NCI-H2081 (cell line): ENCODE data around the gene MTARC2.
A peak's percentile ranks its signal among the peaks of the same experiment; 100 is the strongest.
"Not testable (repeated sequence)": the region's sequence is repeated elsewhere in the genome, so short reads cannot be mapped to it uniquely, and the experiment has no call there.

Experiments used
- DNase-seq, 2 experiments: peaks; one replicate each; lab custom pipeline; 2025; lab: John Stamatoyannopoulos, UW

Gene MTARC2

DNA sequence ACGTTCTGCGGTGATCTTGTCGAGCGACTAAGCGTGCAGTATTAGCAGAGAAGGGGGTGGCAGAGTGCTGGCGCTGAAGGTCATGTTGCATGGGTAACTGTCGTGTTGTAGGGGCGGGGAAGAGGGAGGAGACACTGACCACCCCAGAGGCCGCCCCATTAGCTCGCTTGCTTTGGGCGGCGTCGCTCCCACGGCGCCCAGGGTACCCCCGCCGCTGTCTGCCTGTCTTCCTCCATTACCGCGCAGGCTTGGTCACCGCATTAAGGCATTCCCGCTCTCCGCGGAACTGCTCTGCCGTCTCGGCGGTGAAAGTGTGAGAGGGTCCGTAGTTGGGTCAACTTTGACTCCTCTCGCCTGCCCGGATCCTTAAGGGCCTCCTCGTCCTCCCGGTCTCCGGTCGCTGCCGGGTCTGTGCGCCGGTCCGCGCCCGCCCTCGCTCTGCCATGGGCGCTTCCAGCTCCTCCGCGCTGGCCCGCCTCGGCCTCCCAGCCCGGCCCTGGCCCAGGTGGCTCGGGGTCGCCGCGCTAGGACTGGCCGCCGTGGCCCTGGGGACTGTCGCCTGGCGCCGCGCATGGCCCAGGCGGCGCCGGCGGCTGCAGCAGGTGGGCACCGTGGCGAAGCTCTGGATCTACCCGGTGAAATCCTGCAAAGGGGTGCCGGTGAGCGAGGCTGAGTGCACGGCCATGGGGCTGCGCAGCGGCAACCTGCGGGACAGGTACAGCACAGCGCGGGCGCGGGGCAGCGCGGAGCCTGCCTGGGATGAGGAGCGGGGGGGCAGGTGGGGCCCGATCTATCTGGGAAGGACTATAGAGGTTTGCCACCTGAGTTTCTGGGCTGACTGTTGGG is at the start of gene MTARC2:
Gene MTARC2, plus strand, starts transcription at position 234 of the 846 bp plus-strand sequence. Its CDS starts 210 bp downstream, at position 444.
- DNase-seq = peak; percentile 71 to 79

DNA sequence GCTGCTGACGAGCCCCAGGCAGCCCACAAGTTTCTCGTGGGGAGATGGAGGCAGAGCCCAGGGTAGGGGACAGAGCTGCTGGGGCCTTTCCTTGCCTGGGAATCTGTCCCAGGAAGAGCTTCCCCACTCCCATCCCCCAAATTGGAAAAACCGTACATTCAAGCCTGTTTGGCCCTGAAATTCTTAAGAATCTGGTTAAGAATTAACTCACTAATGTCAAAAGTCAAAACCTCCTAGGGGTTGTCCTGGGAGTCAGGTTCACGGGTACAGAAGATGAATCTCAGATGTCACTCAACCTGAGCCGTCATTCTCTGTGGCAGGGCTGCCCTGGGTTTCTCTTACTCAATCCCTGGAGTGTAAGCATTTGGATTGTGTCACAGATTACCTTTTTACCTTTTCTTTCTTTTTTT is 49.5 kb upstream of the MTARC2 start:
- DNase-seq = no peak

DNA sequence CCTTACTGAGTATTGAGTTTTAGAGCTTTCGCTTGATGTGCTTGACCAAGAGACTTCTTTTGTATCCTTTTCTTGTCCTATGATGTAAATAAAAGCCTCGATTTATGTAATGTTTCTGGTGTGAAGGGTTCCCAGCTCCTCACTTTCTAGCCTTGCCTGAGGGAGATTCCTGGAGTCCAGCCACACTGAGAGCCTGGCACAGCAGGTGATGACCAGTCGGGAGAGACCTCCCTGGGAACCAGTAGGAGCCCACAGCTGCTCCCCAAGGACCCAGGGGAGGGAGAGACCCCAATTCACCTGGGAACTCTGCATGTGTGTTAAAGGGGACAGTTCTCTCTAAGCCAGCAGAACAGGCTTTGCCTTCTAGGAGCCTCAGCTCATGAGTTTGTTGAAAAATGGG is 49.1 kb upstream of the MTARC2 start:
- DNase-seq = no peak

DNA sequence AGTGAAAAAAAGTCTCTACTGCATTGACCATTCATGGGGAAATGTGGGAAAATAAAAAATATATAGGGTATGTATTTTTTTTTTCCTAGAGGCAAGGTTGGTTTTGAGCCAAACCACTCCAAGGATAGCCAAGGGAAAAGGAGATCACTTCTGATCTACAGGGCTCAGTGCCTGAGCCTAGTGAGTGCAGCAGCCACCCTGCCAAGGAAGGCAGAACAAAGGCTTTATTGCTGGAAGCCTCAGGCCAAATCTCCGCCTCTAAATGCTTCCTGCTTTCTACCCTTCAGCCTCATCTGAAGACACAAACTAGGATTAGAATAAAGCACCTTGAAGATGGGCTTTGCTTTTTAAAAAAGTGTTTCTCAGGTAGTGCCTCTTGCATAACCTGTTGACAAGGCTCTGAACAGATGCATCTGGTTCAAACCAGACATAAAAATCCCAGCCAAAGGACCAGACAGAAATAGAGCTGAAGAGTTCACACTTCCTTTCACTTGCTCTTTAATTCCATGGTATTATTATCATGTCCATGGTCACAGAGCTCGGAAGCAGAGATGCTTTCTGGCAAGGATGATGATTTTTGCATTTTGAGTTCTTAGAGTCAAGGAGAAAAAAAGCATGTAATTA is 47.5 kb upstream of the MTARC2 start:
- peak in 1 of 2 experiments; percentile 58 for DNase-seq

DNA sequence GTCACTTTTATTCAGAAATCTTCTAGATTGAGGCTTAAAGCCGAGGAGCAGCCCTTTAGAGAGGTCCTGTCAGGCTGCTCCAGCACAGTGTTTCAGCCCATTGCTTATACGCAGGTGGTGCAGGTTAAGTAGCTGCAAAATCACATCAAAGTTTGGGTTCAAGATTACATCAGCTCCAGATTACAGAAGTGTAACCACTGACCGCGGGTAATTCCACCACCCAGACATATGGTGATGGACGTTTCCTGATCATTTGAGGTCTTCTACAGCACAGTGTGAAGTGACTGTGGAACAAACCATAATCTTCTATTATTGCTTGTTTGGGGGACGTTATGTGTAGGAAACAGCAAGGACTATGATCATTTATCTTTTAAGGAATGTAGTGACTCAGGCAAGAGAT is 46.1 kb upstream of the MTARC2 start:
- DNase-seq = no peak

DNA sequence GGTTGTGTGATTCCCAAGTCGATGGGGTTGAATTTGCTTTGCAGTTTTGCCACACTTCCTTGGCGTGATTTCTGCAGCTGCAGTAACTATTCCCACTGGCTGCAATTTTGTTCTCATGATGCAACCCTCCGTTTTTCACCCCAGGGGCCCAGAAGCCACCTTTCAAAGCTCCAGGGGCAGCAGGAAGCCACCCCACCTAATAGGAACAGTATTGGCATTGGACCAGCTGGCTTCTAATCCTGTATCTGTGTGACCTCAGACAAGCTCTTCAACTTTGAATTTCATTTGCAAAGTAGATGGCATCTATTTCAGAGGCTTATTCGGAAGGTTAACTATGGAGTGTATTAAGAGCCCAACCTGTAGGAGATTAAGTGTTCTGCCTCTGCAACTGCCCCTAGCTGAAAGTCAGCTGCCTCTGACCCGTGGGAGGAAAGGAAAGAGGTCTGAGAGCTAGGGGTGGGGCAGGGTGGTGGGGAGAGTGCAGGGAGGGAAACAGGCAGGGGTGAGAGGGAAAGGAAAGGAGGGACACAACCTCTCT is 45.3 kb upstream of the MTARC2 start:
- peak; percentile 51 to 89 for DNase-seq

DNA sequence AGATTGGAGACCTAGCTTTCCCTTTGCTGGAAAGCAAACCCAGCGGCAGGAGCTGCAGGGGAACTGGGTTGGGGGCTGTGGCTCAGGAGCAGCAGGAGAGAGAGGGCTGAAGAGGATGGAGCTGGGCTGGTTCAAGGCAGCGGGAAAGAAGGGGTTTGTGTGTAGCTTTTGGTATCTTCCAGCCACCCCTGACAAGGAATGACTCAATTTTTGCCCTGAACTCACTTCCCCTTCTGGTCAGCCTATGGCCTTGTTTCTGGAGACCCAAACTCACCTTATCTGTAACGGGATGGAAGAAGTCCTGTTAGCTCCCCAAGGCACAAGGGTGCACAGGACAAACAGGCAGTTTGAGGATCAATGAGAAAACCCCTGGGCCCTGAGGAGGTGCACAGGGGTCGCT is 44.8 kb upstream of the MTARC2 start:
- DNase-seq = no peak

DNA sequence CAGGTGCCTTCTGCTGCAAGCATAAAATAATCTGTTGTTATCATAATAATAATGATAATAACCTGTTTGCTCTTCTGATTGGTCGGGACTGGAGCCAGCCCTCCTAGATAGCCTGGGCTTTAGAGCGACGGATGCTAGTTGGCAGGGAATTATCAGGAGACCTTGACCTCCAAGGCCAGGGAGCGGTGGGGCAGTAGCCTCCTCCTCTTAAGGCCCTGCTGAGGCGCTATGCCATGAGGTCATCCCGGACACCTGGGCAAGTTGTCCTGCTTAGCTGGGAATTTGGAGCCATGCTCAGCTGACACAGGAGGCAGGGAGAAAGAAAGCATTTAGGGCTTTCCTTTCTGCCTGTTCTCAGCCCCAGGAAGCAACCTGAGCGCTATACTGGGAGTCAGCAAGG is 42.3 kb upstream of the MTARC2 start:
- no peak for DNase-seq

DNA sequence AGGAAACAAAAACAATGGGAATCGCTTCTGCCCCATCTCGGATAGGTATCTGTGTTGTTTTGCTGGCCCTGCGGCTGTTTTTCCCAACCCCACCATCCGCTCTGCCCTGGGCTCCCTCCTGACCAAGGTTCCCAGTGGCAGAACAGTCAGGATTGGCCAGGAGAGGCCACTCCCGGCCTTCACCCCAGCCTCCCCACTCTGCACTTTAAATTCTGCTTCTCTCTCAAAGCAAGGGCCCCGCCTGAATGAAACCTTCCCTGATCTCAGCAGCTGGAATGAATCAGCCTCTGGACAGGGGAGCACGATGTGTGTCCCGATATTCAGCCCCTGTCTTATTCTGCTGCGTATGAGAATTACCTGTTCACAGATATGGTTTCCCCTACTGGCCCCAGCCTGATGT is 41.6 kb upstream of the MTARC2 start:
- DNase-seq = no peak

DNA sequence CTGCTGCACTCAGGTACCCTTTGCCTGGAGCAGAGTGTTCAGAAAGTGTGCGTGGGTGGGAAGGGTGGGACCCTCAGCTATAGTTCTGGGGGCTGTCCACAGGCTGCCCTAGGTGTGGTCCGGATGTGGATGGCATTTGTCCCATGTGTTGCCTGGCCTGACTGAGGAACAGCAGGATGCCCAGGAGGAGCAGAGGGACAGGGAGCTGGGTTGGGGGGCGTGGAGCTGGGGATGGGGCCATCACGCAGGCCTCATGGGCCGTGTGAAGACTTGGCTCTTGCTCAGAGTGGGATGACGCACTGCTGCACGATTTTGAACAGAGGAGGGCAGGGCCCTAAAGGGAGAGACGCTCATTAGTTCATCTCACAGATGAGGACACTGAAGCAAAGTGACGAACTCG is 41.0 kb upstream of the MTARC2 start:
- no peak for DNase-seq

DNA sequence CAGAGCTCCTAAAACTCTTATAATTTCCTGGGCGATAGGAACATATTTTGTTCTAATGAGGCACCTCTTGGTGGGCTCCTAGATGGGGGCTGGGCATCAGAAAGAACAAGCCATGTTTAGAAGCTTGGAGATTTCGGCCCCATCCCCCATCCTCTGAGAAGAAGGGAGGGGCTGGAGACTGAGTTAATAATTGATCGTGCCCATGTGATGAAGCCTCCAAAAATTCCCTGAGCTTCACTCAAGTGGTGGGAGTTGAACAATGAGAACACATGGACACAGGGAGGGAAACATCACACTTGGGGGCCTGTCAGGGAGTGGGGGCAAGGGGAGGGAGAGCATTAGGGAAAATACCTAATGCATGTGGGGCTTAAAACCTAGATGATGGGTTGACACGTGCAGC is 39.9 kb upstream of the MTARC2 start:
- no peak for DNase-seq

DNA sequence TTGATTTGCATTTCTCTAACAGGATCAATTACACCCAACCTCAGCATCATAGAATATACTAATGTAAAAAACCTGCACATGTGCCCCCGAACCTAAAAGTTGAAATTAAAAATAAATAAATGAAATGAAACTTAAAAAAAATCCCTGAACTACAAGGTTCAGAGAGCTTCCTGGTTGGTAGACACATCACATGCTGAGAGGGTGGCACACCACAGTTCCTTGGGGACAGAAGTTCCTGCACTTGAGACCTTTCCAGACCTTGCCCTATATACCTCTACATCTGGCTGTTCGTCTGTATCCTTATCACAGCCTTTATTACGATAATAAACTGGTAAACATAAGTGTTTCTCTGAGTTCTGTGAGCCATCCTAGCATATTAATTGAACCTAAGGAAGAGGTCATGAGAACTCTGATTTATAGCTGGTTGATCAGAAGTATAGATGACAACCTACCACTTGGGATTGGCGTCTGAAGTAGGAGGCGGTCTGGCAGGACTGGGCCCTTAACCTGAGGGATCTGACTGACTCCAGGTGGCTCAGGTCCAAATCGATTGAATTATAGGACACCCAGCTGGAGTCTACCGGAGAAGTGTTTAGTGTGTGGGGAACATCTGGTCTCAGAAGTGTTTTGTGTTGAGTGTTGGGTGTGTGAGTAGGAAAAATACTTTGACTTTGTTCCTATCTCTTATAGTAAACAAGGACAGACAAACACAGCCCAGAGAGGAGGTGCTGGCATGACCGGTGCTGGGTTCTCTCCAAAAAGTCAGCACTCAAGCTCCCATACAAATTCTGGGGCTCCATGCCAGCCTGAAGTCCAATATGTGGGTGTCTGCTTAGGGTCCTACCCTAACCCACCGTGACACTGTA is 39.0 kb upstream of the MTARC2 start:
- no peak for DNase-seq

DNA sequence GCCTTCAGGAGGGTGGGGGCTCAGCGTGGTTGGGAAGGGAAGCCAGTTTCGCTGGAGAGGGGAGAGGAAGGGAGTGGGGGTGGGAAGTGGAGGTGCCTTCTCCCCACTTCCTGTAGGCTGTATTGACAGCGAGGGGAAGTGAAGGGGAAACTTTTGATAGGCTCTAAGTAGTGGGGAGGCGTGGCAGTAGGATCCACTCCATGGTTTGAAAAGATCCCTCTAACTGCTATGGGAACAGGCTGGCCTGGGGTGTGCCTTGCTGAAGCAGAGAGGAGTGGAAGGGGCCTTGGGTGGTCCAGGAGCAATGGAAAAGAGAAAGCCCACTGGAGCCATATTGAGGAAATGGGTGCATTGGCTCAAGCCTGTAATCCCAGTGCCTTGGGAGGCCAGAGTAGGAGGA is 37.8 kb upstream of the MTARC2 start:
- DNase-seq = no peak

DNA sequence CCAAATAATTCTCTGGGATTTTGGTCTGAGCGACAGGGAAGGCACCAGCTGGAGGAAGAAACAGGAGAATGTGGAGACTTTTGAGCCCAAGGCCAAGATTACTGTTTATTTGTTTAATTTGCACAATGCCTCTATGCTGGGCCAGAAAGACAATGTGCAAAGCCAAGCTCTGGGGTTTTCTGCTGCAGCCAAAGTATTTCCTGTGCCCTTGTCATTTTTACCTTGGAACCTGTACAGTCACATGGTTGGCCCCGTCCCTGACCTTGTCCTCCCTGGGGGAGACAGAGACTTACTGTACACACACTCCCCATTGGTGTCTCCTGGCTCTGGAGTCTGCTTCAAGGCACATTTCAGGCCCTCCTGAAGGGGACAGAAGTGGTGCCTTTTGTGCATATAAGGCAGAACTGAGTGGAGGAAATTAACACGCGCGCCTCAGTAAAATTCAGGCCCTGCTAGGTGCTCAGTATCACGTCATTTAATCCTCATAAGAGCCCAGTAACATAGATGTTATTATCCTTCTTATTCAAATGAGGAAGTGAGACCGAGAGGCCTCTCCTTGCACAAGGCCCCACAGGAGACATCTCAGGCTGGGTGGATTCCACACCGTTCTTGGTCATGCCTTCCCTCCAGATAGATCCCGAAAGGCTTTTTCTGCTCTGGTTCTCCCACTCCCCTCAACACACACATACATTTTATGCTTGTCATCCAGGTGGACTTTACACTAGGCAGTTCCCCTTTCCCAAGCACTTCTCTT is 36.9 kb upstream of the MTARC2 start:
- no peak for DNase-seq

DNA sequence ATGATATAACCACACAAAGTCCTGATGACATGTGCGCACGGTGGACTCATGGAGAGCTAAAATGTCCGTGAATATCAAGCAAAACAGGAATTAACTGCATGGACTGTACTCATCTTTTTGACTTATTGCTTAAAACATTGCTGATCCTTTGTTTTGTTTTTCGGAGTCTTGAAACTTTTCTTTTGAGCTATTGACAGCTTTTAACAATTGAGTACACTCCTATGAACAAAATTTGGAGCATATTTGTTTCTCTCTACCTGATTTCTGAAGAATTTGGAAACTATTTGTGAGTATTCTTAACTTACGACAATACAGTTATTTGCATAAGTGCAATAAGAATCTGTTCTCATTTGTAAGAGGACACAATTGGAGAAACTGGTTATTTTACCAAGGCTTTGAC is 32.1 kb upstream of the MTARC2 start:
- DNase-seq = not testable (repeated sequence)

DNA sequence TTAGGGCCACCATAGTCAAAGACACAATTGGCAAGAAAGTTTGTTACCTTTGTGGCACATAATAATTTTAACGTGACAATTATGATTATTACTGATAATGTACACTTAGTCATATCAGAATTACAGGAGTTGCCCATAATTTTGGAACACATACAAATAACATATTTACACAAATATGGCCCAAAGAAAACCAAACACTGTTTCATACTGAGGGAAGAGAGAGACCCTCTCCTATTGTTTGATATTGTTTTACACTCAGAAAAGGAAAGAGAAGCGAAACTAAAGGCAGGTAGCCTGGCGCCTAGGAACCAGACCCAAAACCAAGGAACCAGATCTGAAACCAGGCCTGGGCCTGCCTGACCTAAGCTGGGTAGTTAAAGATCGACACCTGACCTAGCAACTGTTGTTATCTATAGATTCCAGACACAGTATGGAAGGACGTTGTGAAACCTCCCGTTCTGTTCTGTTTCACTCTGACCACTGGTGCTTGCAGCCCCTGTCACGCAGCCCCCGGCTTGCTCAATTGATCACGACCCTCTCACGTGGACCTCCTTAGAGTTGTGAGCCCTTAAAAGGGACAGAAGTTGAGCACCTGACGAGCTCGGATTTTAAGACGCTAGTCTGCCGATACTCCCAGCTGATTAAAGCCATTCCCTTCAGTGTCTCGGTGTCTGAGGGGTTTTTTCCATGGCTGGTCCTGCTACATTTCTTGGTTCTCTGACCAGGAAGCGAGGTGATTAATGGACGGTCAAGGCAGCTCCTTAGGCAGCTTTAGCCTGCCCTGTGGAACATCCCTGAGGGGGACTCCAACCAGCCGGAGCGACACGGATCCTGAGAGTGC is 30.1 kb upstream of the MTARC2 start:
- no peak for DNase-seq

DNA sequence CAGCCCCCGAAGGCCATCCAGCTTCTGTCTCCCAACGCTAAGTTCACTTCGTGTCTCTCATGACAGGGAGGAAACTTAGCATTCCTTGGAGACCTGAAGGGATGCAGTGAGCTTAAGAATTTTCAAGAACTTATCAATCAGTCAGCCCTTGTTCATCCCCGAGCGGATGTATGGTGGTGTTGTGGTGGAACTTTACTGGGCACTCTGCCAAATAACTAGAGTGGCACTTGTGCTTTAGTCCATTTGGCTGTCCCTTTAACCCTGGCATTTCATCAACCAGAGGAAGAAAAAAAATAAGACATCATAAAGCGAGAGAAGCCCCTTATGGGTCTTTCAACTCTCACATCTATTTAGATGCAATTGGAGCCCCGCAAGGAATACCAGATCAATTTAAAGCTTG is 26.9 kb upstream of the MTARC2 start:
- DNase-seq = not testable (repeated sequence)

DNA sequence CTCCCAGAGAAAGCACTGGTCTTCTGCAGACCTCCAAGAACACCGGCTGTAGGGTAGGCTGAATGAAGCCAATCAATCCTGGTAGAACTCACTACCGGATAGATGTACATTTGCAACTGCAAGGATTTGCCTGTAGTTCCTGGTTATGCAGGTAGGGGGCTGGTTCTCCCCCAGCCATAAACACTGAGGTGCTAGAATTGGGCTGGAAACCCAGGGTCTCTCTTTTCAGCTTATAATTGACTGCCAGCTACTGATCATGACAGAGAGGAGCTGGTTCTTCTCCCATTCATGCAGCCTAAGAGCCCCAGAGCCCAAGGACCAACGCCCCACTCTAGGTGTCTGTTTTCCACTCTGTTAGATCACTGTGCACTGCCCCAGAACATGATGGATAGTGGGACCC is 21.5 kb upstream of the MTARC2 start:
- no peak for DNase-seq

DNA sequence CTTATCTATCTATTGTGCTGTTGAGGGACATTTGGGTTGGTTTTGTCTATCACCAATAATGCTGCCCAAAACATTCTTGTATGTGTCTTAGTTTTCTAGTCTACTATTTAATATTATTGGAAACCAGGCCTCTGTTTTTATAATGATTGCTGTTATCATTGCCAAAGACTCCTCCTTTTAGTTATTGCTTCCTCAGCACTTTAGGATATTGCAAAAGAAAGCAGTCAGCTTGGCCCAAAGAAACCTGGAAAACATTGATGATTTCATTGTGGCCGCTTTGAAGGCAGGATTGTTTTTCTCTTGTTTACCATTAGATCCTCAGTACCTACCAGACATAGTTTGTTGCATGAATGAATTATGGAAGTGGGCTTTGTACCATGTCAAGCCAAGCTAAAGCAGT is 20.6 kb upstream of the MTARC2 start:
- no peak for DNase-seq

DNA sequence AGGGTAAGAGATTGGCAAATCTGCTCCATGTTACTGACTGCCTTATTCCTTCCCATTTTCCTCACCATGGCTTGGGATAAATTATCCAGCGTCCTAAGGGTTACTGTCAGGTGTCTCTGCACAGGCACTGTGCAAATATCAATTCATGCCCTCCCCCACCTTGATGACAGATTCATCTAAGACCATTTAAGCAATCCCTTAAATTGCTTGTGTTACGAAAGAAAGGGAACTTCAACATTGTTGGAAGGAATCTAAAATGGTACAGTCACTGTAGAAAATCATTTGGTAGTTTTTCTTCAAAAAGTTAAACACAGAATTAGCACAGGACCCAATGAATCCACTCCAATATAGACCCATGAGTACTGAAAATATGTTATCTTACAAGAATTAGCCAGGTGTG is 17.6 kb upstream of the MTARC2 start:
- DNase-seq = no peak

DNA sequence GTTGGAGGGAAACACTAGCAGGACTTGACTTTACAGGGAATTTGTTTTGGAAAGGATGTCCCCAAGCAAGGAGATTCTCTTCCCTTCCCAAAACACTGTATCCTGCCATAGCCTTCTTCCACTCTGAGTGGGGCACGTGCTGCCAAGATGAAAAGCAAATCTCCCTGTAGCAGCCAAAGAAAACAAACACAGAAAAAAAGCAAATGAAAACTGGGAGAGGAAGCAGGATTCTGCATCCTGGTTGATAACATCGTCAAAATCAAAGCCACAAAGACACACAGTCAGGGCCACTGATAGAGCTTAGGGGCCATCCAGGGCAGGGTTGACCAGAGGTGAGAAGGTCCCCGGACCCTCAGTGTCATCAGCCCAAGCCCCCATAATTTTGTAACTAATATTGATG is 16.0 kb upstream of the MTARC2 start:
- DNase-seq = no peak
